Measurements from ENCODE around the gene CALHM1.
A peak's percentile ranks its signal among the peaks of the same experiment; 100 is the strongest.
"Not testable (repeated sequence)": the region's sequence is repeated elsewhere in the genome, so short reads cannot be mapped to it uniquely, and the experiment has no call there.

The CALHM1 gene

GRCh38 chr10:103429647-103430046 is 29.1 kb downstream of the CALHM1 start:
- no peak for DNase-seq (ENCODE audit: low spot score)

GRCh38 chr10:103428989-103429643 is 29.6 kb downstream of the CALHM1 start:
- no peak for DNase-seq (ENCODE audit: low spot score)

- DNase-seq (ENCODE audit: low spot score), result no peak
These were observed 30.8 kb downstream of the CALHM1 start for GRCh38 chr10:103427866-103428265.

GRCh38 chr10:103423748-103424147 is 35.0 kb downstream of the CALHM1 start:
- no peak for DNase-seq (ENCODE audit: low spot score)

GRCh38 chr10:103419101-103419500 is 39.6 kb downstream of the CALHM1 start:
- DNase-seq (ENCODE audit: low spot score), result no peak

- no peak for DNase-seq (ENCODE audit: low spot score)
These were observed 41.1 kb downstream of the CALHM1 start for GRCh38 chr10:103417601-103418000.

GRCh38 chr10:103417148-103417469 is 41.6 kb downstream of the CALHM1 start:
- not testable (repeated sequence) for DNase-seq (ENCODE audit: low spot score)

GRCh38 chr10:103416436-103417147 is 42.1 kb downstream of the CALHM1 start:
- peak; percentile 60 for DNase-seq (ENCODE audit: low spot score)

GRCh38 chr10:103415581-103415980 is 43.1 kb downstream of the CALHM1 start:
- no peak for DNase-seq (ENCODE audit: low spot score)

- no peak for DNase-seq (ENCODE audit: low spot score)
These were observed 45.1 kb downstream of the CALHM1 start for GRCh38 chr10:103413564-103413963.

All from SW480 (cell line).